RWPE1 (cell line): Measurements from ENCODE around the gene STXBP6.

Source experiments
- CTCF ChIA-PET: fragments of 350-600 bp; sonication (Branson Sonifier 250); formaldehyde crosslinking; extraction: SDS; loops from one replicate; lab custom pipeline; 2021; lab: Yijun Ruan, JAX
- POLR2A ChIA-PET: fragments of 400-600 bp; formaldehyde crosslinking; extraction: SDS; loops from one replicate; lab custom pipeline; 2020; ENCODE audit warnings: antibody characterized with exemption; ENCODE audit not compliant: low non-redundant PET; lab: Yijun Ruan, JAX
- DNase-seq: peaks from one replicate; pipeline ENCODE4 v3.0.0; 2012; ENCODE audit warnings: low spot score
- H3K27ac ChIP-seq: fragments of 450-650 bp; 2 replicates; pipeline ENCODE4 v1.5.1; 2017
- TF ChIP-seq, protein P1 (sequence below): fragments of 450-650 bp; conservative IDR thresholded peaks from 2 replicates; pipeline ENCODE4 v1.5.1; 2017; ENCODE audit warnings: low read depth, mild to moderate bottlenecking

Gene STXBP6

DNA sequence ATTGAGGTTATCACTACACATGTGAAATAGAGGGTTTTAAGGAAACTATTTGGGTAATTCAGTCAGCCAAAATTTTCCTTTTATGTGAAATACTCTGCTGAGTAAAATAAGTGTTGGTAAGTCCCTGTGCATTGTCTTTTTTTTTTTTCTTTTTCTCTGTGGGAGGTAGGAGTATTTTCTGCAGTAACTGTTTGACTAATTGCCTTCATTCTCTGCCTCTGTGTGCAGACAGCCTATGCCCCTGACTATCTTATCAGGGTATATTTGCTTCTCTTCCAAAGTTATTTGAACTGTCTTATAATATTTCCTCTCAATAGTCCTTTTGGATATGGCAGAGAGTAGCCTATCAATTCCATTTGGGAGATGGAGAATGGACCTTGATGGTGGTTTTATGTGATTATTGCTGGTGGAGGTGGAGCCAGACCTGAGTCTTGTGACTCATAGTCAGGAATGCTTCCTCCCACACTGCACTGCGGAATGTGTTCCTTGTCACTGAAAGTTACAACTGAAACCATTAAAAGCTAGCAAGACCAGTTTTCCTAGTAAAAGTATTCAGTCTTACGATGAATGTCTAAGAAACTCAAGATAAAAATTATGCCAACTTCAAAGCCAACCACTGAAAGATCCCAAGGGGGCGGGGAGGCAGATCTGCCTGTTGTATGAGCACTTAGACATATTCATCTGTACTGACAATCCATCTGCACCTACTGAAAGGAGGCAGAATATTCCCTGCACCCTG lies 40.9 kb upstream of the STXBP6 start:
- ChIA-PET POLR2A (no interaction called here), CTCF (no interaction called here)
- DNase-seq, result peak; percentile 26
- TF ChIP-seq, protein P1, sequence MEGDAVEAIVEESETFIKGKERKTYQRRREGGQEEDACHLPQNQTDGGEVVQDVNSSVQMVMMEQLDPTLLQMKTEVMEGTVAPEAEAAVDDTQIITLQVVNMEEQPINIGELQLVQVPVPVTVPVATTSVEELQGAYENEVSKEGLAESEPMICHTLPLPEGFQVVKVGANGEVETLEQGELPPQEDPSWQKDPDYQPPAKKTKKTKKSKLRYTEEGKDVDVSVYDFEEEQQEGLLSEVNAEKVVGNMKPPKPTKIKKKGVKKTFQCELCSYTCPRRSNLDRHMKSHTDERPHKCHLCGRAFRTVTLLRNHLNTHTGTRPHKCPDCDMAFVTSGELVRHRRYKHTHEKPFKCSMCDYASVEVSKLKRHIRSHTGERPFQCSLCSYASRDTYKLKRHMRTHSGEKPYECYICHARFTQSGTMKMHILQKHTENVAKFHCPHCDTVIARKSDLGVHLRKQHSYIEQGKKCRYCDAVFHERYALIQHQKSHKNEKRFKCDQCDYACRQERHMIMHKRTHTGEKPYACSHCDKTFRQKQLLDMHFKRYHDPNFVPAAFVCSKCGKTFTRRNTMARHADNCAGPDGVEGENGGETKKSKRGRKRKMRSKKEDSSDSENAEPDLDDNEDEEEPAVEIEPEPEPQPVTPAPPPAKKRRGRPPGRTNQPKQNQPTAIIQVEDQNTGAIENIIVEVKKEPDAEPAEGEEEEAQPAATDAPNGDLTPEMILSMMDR, result no peak
- no peak overlapping the region for H3K27ac ChIP-seq

DNA sequence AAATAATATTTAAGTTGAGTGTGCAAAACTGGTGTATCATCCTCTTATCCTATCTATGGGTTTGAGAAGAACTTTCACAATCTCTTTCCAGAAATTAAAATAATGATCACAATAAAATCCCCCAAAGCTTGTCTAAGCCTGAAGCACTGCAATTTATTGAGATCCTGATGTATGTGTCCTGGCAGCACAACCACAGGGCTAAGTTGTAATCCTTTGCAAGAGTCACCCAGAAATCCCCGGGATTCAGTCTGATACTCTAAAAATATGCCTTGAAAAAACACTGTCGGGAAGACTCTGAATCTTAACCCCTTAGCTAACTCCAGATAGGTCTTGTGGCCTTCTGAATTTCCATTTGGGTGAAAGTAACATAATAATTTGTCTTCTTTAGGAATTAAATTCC lies 40.3 kb upstream of the STXBP6 start:
- ChIA-PET POLR2A (no interaction called here), CTCF (no interaction called here)
- TF ChIP-seq, protein P1, result no peak
- H3K27ac ChIP-seq, result no peak overlapping the region
- DNase-seq, result no peak

DNA sequence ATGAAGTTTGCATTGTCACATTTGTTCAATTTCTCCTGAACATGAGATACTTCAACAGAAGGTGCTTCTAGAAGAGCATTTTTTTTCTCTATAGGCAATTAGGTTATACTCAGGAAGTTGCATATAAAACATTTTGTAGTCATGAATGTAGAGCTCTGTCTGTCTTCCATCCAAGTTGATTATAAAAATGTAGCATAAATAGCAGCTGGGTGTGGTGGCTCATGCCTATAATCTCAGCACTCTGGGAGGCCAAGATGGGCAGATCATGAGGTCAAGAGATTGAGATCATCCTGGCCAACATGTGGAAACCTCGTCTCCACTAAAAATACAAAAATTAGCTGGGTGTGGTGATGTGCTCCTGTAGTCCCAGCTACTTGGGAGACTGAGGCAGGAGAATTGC lies 39.5 kb upstream of the STXBP6 start:
- no peak overlapping the region for H3K27ac ChIP-seq
- TF ChIP-seq, protein P1, result no peak
- POLR2A ChIA-PET, result no interaction called here
- no peak for DNase-seq
- CTCF ChIA-PET, result no interaction called here

DNA sequence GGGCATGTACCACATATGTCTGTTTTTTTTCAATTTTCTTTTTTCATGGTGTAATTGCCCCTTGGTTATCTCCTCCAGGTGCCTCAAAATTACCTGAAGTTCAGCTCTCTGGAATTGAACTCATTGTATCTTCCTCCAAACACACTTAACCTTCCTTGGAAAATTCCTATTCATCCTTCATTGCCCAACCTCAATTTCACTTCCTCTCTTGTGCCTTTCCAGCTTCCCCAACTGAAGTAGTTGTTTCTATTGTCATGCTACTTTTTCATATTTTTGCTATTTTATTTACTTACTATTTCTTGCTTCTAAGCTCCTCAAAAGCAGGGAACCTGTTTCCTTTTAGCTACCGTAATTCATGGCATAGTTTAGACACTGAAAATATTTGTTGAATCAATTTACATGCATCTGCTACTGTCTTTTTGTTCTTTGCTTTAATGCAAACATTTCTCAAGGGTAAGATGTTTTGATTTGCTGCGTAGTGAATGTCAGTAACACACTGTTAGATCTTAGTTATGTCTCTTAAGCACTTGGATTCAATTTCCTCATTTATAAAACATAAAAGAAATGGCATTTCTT lies 37.0 kb upstream of the STXBP6 start:
- no peak overlapping the region for H3K27ac ChIP-seq
- DNase-seq, result no peak
- CTCF ChIA-PET, result interaction anchor here (0.6 kb wide), 1 partner anchor 162 kb away, joined by 3 read pairs; no protein-coding TSS in a partner anchor
- POLR2A ChIA-PET, result no interaction called here
- TF ChIP-seq, protein P1, result no peak

DNA sequence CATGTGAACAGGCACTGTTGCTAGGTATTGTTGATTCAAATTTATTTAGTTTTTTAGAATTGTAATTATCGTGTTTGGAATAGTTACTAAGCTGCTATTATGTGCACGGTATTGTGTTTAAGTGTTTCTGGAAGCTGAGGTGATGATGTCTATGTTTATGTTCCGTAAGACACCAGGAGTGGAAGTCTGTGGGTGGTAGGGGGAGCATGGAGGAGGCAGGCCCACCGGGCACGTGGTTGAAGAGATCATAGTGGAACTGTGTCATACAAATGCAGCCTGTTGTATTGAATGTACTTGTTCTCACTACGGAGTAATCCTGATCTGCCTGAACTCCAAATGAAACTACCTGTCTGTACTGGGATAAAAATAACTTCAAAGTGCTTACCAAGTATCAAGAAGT lies 36.1 kb upstream of the STXBP6 start:
- ChIA-PET POLR2A (no interaction called here), CTCF (no interaction called here)
- DNase-seq, result no peak
- TF ChIP-seq, protein P1, result no peak
- no peak overlapping the region for H3K27ac ChIP-seq

DNA sequence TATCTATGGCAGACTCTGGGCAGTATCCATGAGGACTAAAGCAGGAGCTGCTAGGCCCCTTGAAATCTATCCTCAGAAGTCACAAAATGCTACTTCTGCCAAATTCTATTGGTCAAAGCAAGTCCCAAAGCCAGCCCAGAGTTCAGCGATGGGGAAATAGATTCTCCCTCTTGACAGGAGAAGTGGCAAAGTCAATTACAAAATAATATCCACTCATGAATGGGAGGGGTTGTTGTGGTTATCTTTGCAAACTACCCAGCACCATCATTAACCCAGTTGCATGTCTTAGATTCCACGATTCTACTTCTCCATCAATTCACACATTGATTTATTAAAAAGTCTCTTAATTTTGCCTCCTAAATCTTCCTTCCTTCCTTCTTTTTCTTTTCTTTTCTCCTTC lies 30.7 kb upstream of the STXBP6 start:
- TF ChIP-seq, protein P1, result no peak
- ChIA-PET CTCF (no interaction called here), POLR2A (no interaction called here)
- DNase-seq, result no peak
- H3K27ac ChIP-seq, result no peak overlapping the region
